Peyer's patch (tissue), 4 donors: ENCODE data around the gene PKN1. TPM values are rescaled to one million over a fixed set of nuclear protein-coding genes. Genes with fewer than 3 reads are reported as not detected.
A peak's percentile ranks its signal among the peaks of the same experiment; 100 is the strongest.

ENCODE experiments used
- DNase-seq, 3 donors: peaks; one replicate each; pipeline ENCODE4 v3.0.0-alpha.2; 2017 to 2019
- H3K27ac ChIP-seq, 4 donors: fragments of 200-600 bp; sonication (generic); one replicate each; pipeline ENCODE4 v1.5.1; 2016 to 2019
- H3K27me3 ChIP-seq, 2 donors: fragments of 200-600 bp; sonication (generic); one replicate each; pipeline ENCODE4 v1.5.1; 2019
- H3K36me3 ChIP-seq, 3 donors: fragments of 200-600 bp; sonication (generic); one replicate each; pipeline ENCODE4 v1.5.1; 2016 to 2019
- H3K4me1 ChIP-seq, 4 donors: fragments of 200-600 bp; sonication (generic); one replicate each; pipeline ENCODE4 v1.5.1; 2016 to 2019
- H3K4me3 ChIP-seq, 4 donors: fragments of 200-600 bp; sonication (generic); 1 replicate in 3 of 4; 2 replicates in 1 of 4; pipeline ENCODE4 v1.5.1; 2016 to 2019; ENCODE audit warnings: mild to moderate bottlenecking in 1 of 4
- H3K9me3 ChIP-seq, 4 donors: fragments of 200-600 bp; sonication (generic); one replicate each; pipeline ENCODE4 v1.5.1; 2016 to 2019; ENCODE audit warnings: mild to moderate bottlenecking in 1 of 4
- POLR2A ChIP-seq, 2 donors: fragments of 450-650 bp; IDR thresholded peaks; one replicate each; pipeline ENCODE4 v1.5.1; 2017; ENCODE audit warnings: antibody characterized with exemption in 2 of 2, mild to moderate bottlenecking in 2 of 2, moderate library complexity in 2 of 2
- total RNA-seq, 4 donors: library from RNA; depleted of rRNA; stranded (reverse); fragments of >200 nt; gene quantifications; one replicate each; pipeline ENCODE4 v1.1.0, GENCODE V29; 2016
- TF ChIP-seq, protein P1 (sequence below), 6 experiments: fragments of 450-650 bp in 4 of 6; fragments of 200-600 bp in 2 of 6; sonication (generic) in 1 of 6; IDR thresholded peaks; one replicate each; pipeline ENCODE4 v1.5.1; 2017 to 2019; ENCODE audit warnings: antibody characterized with exemption in 6 of 6, mild to moderate bottlenecking in 3 of 6, moderate library complexity in 1 of 6

PKN1 gene
- 100 to 1,000 TPM in 1 of 4 donors, 10 to 100 TPM in 3; 13.1 to 140 (median 28.2) TPM for total RNA-seq

DNA sequence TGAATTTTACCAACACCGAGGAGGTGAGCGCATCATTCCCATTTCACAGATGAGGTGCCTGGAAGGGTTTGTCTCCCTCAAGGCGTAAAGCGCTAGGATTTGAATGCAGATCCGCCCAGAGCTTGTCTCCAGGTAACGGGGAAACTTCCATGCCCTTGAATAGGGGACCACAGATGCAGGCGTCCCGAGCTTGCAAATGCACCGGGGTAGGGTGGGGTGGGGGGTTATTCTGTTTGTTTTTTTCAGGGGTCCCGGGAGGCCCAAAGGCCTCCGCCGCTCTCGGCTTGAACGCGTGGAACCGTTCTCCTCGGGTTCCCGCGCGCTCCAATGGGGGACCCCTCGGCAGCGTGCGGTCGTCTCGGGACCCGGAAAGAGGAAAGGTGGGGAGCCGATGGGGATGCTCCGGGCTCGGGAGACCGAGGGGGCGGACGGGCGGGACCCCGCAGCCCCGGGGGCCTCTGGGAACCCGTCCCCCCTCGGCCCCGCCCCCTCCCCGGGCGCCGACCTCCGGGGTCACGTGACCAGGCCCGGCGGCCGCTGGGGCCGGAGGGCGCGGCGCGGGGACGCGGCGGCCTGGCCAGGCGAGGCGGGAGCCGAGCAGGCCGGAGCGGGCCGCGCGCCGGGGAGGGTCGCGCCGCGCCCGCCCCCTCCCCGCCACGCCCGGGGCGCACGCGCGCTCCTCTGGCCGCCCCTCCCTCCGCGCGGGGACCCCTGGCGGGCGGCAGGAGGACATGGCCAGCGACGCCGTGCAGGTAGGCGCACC is at the start of gene PKN1:
Gene PKN1, plus strand, starts transcription at position 516 of the 763 bp plus-strand sequence. Its CDS starts 216 bp downstream, at position 732.
- peak; percentile 64 to 72 (median 64) for DNase-seq

DNA sequence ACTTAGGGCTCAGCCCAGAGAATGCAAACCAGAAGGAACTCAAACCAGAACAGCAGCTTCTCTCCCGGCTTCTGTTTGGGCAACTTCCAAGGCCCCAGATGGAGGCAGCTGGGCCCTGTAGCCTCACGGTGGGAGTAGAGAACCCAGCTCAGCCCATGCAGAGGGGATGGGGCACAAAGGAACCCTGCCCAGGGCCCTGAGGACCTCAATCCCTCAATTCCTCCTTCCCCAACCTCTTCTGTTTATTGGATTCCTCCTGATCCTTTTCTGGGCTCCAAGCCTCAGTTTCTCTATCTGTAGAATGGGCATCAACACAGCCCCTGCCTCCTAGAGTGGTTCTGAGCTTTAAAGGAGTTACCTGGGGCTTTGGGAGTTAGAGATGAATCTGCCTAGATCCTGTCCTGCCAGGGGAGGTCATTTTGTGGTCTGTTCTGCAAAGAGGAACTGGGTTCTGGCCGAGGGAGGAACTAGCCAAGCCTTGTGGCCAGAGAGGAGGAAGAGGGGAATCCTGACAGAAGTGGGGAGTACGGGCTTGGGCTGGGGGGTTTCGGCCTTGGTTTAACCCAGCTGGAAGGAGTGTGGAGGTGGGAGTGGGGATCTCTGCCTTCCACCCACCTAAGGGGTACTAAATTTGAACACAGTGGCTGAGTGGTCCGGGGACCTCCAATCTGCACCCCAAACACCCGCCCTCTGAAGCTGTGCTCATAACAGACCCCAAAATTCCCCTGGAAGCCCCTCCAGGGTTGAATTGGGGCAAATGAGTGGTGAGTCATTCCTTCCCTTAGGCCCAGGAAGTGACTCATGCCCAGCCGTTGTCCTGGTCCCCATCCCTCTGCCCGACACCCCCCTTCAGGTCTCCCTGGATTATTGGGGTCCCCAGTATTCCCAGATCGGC is 49.2 kb upstream of the PKN1 start:
- H3K36me3 ChIP-seq = peaks cover 0 to 10% (median 0%) of the 10 kb centered on the region in 3 donors
- peak overlapping the region; percentile 60 to 75 (median 66) for H3K4me3 ChIP-seq
- no peaks in the 10 kb centered on the region for H3K9me3 ChIP-seq
- H3K27me3 ChIP-seq = no peaks in the 10 kb centered on the region
- TF ChIP-seq POLR2A (IDR thresholded peaks at IDR 0.05) = no peak
- TF ChIP-seq, protein P1, sequence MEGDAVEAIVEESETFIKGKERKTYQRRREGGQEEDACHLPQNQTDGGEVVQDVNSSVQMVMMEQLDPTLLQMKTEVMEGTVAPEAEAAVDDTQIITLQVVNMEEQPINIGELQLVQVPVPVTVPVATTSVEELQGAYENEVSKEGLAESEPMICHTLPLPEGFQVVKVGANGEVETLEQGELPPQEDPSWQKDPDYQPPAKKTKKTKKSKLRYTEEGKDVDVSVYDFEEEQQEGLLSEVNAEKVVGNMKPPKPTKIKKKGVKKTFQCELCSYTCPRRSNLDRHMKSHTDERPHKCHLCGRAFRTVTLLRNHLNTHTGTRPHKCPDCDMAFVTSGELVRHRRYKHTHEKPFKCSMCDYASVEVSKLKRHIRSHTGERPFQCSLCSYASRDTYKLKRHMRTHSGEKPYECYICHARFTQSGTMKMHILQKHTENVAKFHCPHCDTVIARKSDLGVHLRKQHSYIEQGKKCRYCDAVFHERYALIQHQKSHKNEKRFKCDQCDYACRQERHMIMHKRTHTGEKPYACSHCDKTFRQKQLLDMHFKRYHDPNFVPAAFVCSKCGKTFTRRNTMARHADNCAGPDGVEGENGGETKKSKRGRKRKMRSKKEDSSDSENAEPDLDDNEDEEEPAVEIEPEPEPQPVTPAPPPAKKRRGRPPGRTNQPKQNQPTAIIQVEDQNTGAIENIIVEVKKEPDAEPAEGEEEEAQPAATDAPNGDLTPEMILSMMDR (IDR thresholded peaks at IDR 0.05) = no peak
- H3K4me1 ChIP-seq = peaks cover 0 to 38% (median 12%) of the 10 kb centered on the region in 4 donors
- peak overlapping the region; percentile 87 to 98 (median 92) for H3K27ac ChIP-seq
- DNase-seq = peak in 2 of 3 donors; percentile 61 to 75

More for the DNA sequence above, at the start of gene PKN1:
- Histone ChIP-seq H3K27me3 (no peaks in the 10 kb centered on the region), H3K4me1 (peaks cover 0 to 24% (median 15%) of the 10 kb centered on the region in 4 donors), H3K27ac (peak within 1 kb of the TSS; percentile 69 to 94 (median 81)), H3K36me3 (no peaks in the 10 kb centered on the region), H3K9me3 (no peaks in the 10 kb centered on the region), H3K4me3 (peak within 1 kb of the TSS; percentile 61 to 92 (median 81))
- TF ChIP-seq, protein P1 (IDR thresholded peaks at IDR 0.05) = no peak
- TF ChIP-seq POLR2A (IDR thresholded peaks at IDR 0.05) = no peak

DNA sequence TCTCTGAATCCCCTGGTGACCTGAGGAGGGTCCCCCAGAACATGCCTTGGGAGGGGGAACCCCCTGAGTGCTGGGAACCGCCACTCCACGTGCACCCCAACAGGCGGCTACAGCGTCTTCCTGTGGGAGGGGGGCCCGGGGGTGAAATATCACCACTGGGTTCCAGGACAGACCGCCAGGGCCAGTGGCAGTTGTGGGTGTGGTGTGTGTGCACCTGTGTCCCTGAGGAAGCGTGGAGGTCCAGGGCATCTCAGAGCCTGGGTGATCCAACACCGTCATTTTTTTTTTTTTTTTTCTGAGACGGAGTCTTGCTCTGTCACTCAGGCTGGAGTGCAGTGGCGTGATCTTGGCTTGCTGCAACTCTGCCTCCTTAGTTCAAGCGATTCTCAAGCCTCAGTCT is 47.6 kb upstream of the PKN1 start:
- H3K4me1 ChIP-seq = peaks cover 0 to 30% (median 7%) of the 10 kb centered on the region in 4 donors
- no peaks in the 10 kb centered on the region for H3K27me3 ChIP-seq
- H3K9me3 ChIP-seq = no peaks in the 10 kb centered on the region
- H3K27ac ChIP-seq = peak overlapping the region in 3 of 4 donors; percentile 54 to 98 (median 90)
- DNase-seq = no peak
- H3K4me3 ChIP-seq = peak overlapping the region in 2 of 4 donors; percentile 9 to 60
- TF ChIP-seq, protein P1 (IDR thresholded peaks at IDR 0.05) = no peak
- TF ChIP-seq POLR2A (IDR thresholded peaks at IDR 0.05) = no peak
- H3K36me3 ChIP-seq = peaks cover 0 to 19% (median 0%) of the 10 kb centered on the region in 3 donors

DNA sequence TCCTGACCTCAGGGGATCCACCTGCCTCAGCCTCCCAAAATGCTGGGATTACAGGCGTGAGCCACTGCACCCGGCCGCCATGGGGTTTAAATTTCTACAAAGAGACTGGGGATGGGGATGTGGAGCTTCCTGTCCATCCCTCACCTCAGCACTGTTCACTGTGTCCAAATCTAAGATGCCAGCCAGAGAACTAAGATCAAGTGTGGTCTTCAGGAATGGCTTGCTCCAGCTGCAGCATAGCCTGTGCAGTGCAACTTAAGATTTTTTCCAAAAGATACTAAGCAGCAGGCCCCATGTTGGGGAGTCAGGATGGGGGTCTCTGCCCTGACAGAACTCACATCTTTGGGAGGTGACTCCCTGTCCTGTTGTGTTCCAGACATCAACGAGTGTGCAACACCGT is 42.6 kb upstream of the PKN1 start:
- Histone ChIP-seq H3K4me3 (no peak overlapping the region), H3K9me3 (no peaks in the 10 kb centered on the region), H3K36me3 (peaks cover 0 to 64% (median 0%) of the 10 kb centered on the region in 3 donors), H3K4me1 (peaks cover 0 to under 1% (median 0%) of the 10 kb centered on the region in 4 donors), H3K27ac (no peak overlapping the region), H3K27me3 (no peaks in the 10 kb centered on the region)
- DNase-seq = no peak
- TF ChIP-seq, protein P1 (IDR thresholded peaks at IDR 0.05) = no peak
- TF ChIP-seq POLR2A (IDR thresholded peaks at IDR 0.05) = no peak

DNA sequence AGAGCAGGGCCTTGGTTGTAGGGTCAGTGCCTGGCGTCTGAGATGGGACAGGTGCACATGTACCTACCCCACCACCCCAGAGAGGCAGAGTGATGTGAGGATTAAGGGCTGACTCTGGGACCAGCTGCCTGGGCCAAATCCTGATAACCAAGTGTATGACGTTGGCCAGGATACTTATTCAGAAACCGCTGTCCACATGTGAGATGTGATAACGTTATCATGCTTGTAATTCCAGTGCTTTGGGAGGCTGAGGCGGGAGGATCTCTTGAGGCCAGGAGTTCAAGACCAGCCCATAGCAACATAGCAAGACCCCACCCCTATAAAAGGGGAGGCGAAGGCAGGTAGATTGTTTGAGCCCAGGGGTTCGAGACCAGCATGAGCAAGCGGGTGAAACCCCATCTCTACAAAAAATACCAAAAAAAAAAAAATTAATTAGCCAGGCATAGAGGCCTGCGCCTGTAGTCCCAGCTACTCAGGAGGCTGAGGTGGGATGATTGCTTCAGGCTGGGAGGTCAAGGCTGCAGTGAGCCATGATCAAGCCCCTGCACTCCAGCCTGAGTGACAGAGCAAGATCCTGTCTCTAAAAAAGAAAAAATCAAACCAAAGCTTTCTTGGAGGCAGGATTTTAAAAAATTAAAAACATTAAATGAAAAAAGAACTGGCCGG is 41.8 kb upstream of the PKN1 start:
- no peaks in the 10 kb centered on the region for H3K4me1 ChIP-seq
- no peak overlapping the region for H3K27ac ChIP-seq
- H3K36me3 ChIP-seq = peaks cover 0 to 71% (median 0%) of the 10 kb centered on the region in 3 donors
- no peak for TF ChIP-seq POLR2A (IDR thresholded peaks at IDR 0.05)
- TF ChIP-seq, protein P1 (IDR thresholded peaks at IDR 0.05) = no peak
- no peaks in the 10 kb centered on the region for H3K27me3 ChIP-seq
- H3K4me3 ChIP-seq = no peak overlapping the region
- H3K9me3 ChIP-seq = no peaks in the 10 kb centered on the region
- no peak for DNase-seq
